Left hindlimb (tissue), 1 donor: ENCODE results near the gene OGFOD2.

Source experiments
- DNase-seq: peaks from one replicate; pipeline ENCODE4 v3.0.0-alpha.2; 2018

OGFOD2 gene

DNA sequence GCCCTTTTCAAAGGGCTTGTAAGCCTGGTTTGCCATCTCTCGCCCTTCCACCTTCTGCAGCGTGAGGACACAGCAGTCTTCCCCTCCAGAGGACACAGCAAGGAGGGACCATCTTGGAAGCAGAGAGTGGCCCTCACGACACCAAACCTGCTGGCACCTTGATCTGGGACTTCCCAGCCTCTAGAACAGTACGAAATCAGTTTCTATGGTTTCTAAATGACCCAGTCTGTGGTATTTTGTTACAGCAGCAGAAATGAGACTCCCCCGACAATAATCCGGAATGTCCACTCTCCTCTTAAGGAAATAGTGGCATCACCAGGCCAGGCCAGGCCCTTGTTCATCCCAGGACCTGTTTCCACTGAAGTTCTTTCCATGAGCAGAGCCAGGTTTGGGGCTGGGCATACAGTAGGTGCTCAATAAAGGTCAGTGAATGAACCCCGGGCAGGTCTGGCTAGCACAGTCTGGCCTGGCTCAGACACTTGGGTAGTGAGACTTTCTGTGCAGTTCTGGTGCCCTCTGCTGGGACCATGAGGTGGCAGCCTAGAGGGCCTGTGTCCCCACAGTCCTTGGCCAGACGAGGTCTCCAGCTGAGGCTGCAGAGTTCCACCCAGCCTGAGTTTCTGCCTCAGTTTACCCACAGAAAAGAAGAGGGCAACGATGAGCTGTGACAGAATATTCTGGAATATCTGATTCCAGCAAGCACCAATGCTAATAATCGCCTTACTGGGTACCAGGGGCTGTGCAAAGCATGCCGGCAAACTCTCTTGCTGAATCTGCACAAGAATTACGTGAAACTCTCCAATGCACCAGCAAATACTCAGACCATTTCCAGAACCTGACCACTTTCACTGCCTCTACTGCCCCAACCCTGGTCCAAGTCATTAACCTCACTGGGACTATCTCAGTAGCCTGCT is 22.8 kb upstream of the OGFOD2 start:
- peak; percentile 71 for DNase-seq

DNA sequence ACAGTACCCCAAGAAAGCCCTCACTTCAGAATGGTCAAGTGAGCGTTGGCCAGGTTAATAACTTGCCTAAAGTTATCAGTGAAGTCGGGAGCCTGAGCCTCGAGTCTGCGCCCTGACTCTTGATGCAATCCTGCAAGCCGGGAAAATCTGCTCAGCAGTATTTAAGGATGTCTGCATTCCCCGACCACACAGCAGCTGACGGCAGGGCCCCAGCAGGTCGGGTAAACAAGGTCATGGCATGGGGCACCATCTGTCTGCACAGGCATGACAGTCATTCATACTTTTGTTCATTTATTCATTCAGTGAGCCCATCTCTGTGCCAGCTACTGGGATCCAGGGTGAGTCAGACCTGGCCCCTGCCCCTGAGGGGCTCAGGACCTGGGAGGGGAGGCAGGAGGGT is 19.9 kb upstream of the OGFOD2 start:
- DNase-seq = no peak

- no peak for DNase-seq
These were observed 19.0 kb upstream of the OGFOD2 start for GRCh38 chr12:122956035-122956434.

GRCh38 chr12:122958198-122958888 is 16.7 kb upstream of the OGFOD2 start:
- DNase-seq = no peak

- DNase-seq = no peak
These were observed 15.4 kb upstream of the OGFOD2 start for GRCh38 chr12:122959566-122960192.

- no peak for DNase-seq
These were observed 14.9 kb upstream of the OGFOD2 start for GRCh38 chr12:122960193-122960569.

DNA sequence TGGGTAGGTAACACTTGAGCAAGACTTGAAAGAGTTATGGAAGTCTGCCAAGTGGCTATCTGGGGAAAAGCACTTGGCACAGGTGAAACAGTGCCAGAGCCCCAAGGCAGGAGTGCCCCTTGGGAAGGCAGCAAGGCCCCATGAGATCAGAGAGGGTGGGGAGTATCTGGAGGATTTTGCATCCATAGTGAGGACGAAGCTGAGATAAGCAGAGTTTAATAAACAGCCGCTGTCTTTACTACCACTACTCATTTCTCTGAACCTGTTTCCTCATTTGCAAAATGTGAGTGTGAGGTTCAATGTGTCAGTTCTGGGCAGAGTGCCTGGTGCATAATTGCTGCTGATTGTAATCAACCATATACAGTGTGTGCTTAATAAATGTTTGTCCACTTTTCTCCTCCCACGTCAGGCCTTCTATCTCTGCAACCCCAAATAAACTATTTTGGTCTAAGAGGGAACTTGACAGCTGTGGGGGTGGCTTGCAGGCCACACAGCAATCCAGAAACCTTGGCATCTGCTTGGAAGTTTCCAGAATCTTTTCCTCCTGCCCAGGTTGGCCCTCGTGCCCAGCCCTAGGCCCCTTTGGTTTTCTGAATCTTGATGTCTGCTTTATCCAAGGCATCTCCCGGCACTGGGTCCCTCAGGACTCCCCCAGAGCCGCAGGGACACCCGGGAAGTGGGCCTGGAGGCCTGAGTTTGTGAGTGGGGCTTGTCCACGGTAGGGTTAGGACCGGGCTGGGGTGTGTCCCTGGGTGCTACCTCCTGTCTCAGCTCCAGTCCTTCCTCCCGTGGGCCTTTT is 13.3 kb upstream of the OGFOD2 start:
- DNase-seq = no peak

DNA sequence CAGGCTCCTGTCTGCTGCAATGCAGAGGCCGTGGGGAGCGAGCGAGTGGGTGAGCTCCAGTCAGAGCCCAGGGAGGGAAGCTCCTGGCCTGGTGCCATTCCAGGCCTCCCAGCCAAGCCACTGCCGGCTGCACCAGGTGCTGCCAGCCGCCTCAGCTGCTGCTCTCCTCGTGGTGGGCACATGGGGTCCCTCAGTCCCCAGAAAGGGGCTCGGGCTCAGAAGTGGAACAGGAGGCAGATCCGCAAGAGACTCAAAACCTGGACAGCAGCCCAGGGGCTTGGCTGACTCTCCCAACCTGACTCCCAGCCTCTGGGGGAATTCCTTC is 11.1 kb upstream of the OGFOD2 start:
- DNase-seq = no peak

DNA sequence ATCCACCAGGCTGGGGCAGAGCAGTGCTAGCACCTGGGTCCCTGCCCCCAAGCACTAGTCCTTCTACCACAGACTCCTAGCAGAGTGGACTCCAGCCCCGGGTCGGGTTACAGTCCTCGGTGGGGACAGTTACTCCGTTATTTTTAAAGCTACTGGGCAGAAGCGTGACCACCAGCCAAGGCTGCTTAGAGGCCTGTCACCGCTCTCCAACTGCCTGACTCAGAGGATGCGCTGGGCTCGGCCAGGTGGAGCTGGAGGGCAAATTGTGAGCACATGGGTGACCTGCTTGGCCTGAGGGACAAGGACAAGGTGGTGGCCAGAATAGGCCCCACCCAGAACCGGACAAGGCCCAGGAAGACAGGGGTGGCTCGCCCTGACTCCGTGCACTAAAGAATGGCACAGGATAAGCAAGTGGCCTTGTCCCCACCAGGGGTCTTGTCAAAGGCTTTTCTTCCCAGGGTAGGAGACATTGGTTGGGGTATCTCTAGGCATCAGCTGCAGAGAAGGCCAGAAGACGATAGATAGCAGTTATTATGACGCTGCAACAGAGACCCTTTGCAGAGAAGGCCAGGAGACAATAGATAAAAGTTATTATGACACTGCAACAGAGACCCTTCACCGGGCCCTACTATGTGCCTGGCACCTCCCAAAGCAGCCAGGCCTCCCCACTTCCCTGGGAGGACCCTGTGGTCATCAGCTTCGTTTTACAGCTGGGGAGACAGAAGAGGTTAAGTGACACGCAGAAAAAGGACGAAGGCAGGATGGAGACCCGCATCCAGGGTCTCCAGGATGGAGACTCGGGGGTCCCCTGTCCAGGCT is 10.4 kb upstream of the OGFOD2 start:
- no peak for DNase-seq

- no peak for DNase-seq
These were observed 9.7 kb upstream of the OGFOD2 start for GRCh38 chr12:122965321-122965751.

DNA sequence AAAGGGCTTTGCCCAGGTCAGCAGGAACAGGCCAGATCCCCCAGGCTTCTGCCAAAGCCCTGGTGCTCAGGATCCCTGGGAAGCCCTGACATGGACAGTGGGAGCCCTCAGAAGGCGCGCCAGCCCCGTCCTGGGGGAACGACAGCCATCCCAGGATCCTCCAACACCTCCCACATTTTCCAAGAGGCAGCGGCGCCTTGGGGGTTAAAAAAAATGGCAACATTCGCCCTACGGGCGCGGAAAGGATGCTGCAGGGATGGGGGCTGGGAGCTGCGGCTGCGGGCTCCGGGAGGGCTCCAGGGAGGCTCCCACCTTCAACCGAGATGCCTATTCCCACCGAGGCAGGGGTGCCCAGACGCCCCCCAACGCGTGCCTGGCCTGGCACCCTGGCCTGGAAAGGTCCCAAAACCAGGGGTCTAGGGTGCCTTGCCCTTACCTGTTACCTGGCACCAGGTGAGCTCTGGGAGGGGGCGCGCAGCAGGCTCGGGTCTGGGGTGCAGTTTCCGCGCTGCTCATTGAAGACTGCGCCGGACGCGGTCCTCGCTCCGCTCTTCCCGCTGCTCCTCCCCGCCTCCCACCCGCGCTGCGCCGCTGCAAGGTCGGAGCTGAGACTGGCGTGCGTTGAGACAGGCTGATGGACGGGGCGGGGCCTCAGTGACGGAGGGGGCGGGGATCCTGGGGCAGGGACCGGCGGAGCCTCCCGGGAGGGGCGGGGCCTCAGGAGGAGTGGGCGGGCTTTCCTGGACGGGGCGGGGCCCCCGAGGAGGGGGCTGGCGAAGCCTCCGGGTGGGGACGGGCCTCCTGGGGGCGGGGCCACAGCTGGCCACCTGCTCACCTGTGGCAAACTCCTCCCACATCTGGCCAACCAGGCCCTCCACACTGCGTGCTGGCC is 8.9 kb upstream of the OGFOD2 start, which contains the start of gene ABCB9:
Gene ABCB9, minus strand, starts transcription at position 613 of the 892 bp plus-strand sequence. CDS start 6,228 bp downstream, outside the sequence.
- peak; percentile 93 for DNase-seq

DNA sequence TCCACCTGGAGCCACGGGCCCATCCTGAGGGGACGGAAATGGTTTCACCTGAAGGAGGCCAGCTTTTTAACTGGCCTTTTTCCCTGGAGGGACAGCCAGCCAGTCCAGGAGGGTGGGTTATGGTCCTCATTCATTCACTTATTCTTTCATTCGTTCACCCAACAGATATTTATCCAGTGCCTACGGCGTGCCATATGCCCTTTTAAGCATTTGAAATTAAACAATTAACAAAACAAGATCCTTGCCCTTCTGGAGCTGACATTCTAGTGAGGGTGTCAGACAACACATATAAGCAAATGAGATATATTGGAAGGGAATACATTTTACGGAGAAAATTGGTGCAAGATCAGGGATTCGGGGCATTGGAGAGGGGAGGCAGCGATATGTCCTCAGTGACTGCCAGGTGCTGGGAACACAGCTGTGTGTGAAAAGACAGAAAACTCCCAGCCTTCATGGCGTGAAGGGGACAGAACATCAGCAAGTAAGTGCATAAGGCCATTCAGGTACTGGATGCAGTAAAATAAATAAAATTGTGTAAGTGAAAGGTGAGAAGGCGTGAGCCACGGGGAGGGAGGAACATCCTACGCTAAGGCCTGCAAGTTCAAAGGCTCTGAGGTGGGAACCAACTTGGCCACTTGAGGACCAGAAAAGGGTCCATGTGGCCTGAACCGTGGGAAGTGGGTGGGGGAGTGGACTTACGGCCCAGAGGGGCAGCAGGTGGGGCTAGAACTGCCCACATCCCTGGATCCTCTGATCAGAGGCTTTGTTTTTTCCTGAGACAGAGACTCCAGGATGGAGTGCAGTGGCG is 8.1 kb upstream of the OGFOD2 start:
- no peak for DNase-seq

- no peak for DNase-seq
These were observed 6.9 kb upstream of the OGFOD2 start for GRCh38 chr12:122968104-122968503.

GRCh38 chr12:122969676-122970075 is 5.4 kb upstream of the OGFOD2 start:
- DNase-seq = no peak

GRCh38 chr12:122974274-122974891 is 661 bp upstream of the OGFOD2 start:
- DNase-seq = peak; percentile 99

- no peak for DNase-seq
These were observed 975 bp downstream of the OGFOD2 start for GRCh38 chr12:122975790-122976647.

GRCh38 chr12:122976648-122976975 is 1.6 kb downstream of the OGFOD2 start:
- no peak for DNase-seq

DNA sequence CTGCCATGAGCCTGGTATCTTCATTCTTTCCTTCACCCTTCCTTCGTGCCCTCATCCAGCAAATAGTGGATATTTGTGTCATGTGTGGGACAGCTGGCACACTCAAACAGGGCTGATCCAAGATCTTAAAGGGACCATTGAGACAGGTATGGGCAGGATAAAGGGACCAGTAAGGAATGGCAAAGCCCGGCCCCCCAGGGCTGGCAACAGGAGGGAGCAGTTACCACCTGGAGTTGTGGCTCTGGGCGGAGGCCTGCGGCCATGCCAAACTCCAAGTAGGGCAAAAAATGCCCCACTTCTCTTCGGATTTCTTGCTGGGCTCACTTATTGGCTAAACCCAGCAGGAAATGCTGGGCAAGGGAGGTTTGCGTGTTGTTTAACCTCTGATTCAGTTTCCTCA is 2.1 kb downstream of the OGFOD2 start:
- no peak for DNase-seq
